Calu3 (cell line): ENCODE measurements around the gene MARK2. TPM values are rescaled to one million over a fixed set of nuclear protein-coding genes. Genes with fewer than 3 reads are reported as not detected.

Source experiments
- BruUV-seq: library from RNA; stranded (reverse); fragments of 400-500 nt; replicated peaks from 2 replicates; lab custom pipeline; 2021; lab: Mats Ljungman, UMichigan
- CTCF ChIA-PET: fragments of 300-600 bp; sonication (Branson Sonifier 250); formaldehyde crosslinking; loops from one replicate; lab custom pipeline; 2022; ENCODE audit warnings: antibody characterized with exemption; lab: Charles Lee
- DNase-seq: peaks from one replicate; pipeline ENCODE4 v3.0.0; 2022
- H3K27ac Mint-ChIP-seq: one replicate; pipeline ENCODE4 v1.8.0; 2022; ENCODE audit warnings: mixed read lengths; ENCODE audit not compliant: unreplicated experiment
- H3K27me3 Mint-ChIP-seq: one replicate; pipeline ENCODE4 v1.8.0; 2022; ENCODE audit warnings: mixed read lengths; ENCODE audit not compliant: unreplicated experiment
- H3K36me3 Mint-ChIP-seq: one replicate; pipeline ENCODE4 v1.8.0; 2022; ENCODE audit warnings: mild to moderate bottlenecking, moderate library complexity, mixed read lengths; ENCODE audit not compliant: insufficient read depth, unreplicated experiment
- H3K4me1 Mint-ChIP-seq: one replicate; pipeline ENCODE4 v1.8.0; 2022; ENCODE audit warnings: mild to moderate bottlenecking, low read depth, mixed read lengths; ENCODE audit not compliant: unreplicated experiment
- H3K4me3 Mint-ChIP-seq: one replicate; pipeline ENCODE4 v1.8.0; 2022; ENCODE audit warnings: mild to moderate bottlenecking, low read depth, moderate library complexity, mixed read lengths; ENCODE audit not compliant: unreplicated experiment
- H3K9me3 Mint-ChIP-seq: one replicate; pipeline ENCODE4 v1.8.0; 2022; ENCODE audit warnings: low read depth, mixed read lengths; ENCODE audit not compliant: unreplicated experiment
- CTCF ChIP-seq: fragments of 200-600 bp; IDR thresholded peaks from one replicate; pipeline ENCODE4 v1.8.0; 2022; ENCODE audit warnings: antibody characterized with exemption; ENCODE audit not compliant: unreplicated experiment
- intact Hi-C: fragments of 100-400 bp; cut with micrococcal nuclease; formaldehyde crosslinking; loops from one replicate; pipeline ENCODE4 v1.10.0; 2022; ENCODE audit not compliant: unreplicated experiment
- total RNA-seq: library from RNA; stranded (reverse); gene quantifications from 2 replicates; pipeline ENCODE4 v1.2.3, GENCODE V29; 2022

The MARK2 gene
- total RNA-seq, 1 experiment from 2014 or later: 63.1 TPM

- Mint-ChIP-seq H3K4me3 (no peak overlapping the region), H3K27me3 (no peaks in the 10 kb centered on the region), H3K4me1 (peaks cover 42% of the 10 kb centered on the region), H3K9me3 (no peaks in the 10 kb centered on the region), H3K27ac (no peak overlapping the region), H3K36me3 (peaks cover 13% of the 10 kb centered on the region)
- no peak for TF ChIP-seq CTCF
- DNase-seq: no peak
- CTCF ChIA-PET: interaction anchor here (0.9 kb wide), 1 partner anchor 19 kb away, joined by 3 read pairs; no protein-coding TSS in a partner anchor
- no TSS peak for BruUV-seq
- intact Hi-C loops: no loop called here
These were observed 30.8 kb downstream of the MARK2 start for GRCh38 chr11:63869683-63870082.

- peaks cover 42% of the 10 kb centered on the region for H3K4me1 Mint-ChIP-seq
- CTCF ChIA-PET: interaction anchor here (0.6 kb wide), 1 partner anchor 36 kb away, joined by 4 read pairs; no protein-coding TSS in a partner anchor
- no peak overlapping the region for H3K27ac Mint-ChIP-seq
- H3K9me3 Mint-ChIP-seq: no peaks in the 10 kb centered on the region
- intact Hi-C loops: no loop called here
- DNase-seq: no peak
- no peaks in the 10 kb centered on the region for H3K27me3 Mint-ChIP-seq
- BruUV-seq: no TSS peak
- H3K4me3 Mint-ChIP-seq: no peak overlapping the region
- no peak for TF ChIP-seq CTCF
- H3K36me3 Mint-ChIP-seq: peaks cover 17% of the 10 kb centered on the region
These were observed 31.6 kb downstream of the MARK2 start for GRCh38 chr11:63870351-63871140.

DNA sequence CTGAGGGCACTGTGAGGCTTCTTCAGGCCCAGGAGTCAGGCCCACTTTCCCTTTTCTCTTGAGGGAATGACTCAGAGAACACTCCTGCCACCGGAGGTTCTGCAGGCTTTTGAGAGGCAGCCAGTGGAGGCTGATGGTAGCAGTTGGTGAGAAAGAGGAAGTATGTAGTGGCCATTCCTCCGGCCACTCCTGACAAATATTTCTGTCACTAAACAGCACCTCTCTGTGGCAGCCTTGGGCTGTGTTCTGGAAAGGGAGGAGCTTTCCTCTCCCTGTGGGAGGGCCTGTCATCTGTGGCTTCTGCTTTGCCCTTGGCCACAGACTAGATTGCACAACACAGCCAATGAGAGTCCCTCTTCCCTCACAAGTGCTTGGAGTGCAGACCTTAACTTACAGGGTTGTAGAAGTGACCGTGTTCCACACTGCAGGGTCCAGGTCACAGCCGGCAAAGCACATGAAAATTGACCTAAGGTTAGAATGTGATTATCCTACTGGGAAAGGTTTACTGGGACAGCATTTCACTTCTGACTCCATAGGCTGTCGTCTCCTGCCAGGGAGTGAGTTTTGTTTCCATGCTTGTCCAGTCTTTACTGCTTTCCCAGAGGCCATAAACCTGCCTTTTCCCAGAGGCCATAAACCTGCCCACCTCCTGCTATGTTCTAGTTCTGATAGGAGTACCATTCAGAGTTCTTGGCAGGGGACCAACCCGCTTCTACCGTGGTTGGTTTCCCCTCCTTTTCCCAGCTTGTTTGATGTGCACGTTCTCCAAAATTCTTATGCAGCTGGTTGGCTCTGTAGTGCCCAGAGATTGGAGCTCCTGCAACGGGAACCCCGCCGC lies 33.3 kb downstream of the MARK2 start:
- DNase-seq: peak; percentile 83
- CTCF ChIA-PET: interaction anchor here (0.6 to 2.5 kb wide), 13 partner anchors 9 to 103 kb away, joined by 3 to 15 read pairs (median 5); partner anchors contain the start of genes MARK2 and ZFTA
- no peak overlapping the region for H3K27ac Mint-ChIP-seq

More for the DNA sequence above, 33.3 kb downstream of the MARK2 start:
- intact Hi-C loops: loop anchor here (2.0 kb wide), 1 partner anchor 31 kb away; no protein-coding TSS in a partner anchor
- Mint-ChIP-seq H3K9me3 (no peaks in the 10 kb centered on the region), H3K4me3 (peak overlapping the region; percentile 39), H3K36me3 (peaks cover 19% of the 10 kb centered on the region), H3K27me3 (no peaks in the 10 kb centered on the region), H3K4me1 (peaks cover 42% of the 10 kb centered on the region)
- no TSS peak for BruUV-seq
- TF ChIP-seq CTCF: no peak
